Measurements from ENCODE around the gene FRMD4A. TPM values are rescaled to one million over a fixed set of nuclear protein-coding genes. Genes with fewer than 3 reads are reported as not detected.

Gene FRMD4A
- total RNA-seq, 1 donor from 2014 or later, result 20.2 TPM

DNA sequence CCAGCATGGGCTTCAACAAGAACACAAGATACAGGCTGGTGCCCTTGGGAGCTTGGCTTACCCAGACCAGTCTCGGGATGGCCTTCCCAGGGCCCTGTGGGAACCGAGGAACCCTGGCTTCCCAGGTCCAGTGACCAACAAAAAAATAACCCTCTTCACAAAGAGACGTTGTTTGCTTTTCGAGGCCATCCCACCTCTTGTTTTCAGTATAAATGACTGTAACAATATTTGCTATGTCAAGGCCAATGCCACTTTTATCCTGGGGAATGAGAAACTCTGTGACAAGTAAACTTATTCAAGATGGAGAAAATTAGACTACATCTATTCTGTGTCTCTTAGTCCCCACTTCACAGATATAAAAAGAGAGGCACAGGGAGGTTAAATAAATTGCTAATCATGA lies 605.1 kb downstream of the FRMD4A start:
- H3K36me3 Mint-ChIP-seq, result peaks cover 38% of the 10 kb centered on the region
- peaks cover 4% of the 10 kb centered on the region for H3K27me3 Mint-ChIP-seq (ENCODE audit: insufficient read depth, low read depth)
- Histone ChIP-seq H3K9ac (no peak overlapping the region), H3F3A (ENCODE audit: low read depth) (peaks cover 9% of the 10 kb centered on the region), H3K4me3 (no peak overlapping the region), H3K27me3 (no peaks in the 10 kb centered on the region), H3K4me2 (no peak overlapping the region), H3K27ac (no peak overlapping the region), H3K36me3 (no peaks in the 10 kb centered on the region), H3K4me1 (peaks cover 22% of the 10 kb centered on the region), H3K79me2 (ENCODE audit: low read depth) (no peaks in the 10 kb centered on the region), H2AFZ (replicated peaks) (no peak overlapping the region), H4K20me1 (ENCODE audit: low read depth) (no peaks in the 10 kb centered on the region), H3K9me3 (ENCODE audit: low read depth) (no peaks in the 10 kb centered on the region)
- no peak overlapping the region for H3K4me3 Mint-ChIP-seq
- peaks cover 20% of the 10 kb centered on the region for H3K4me1 Mint-ChIP-seq
- no peak overlapping the region for H3K27ac Mint-ChIP-seq
- no peak for DNase-seq (ENCODE audit: low spot score)
- no peaks in the 10 kb centered on the region for H3K9me3 Mint-ChIP-seq
- no peak for TF ChIP-seq EZH2 (IDR thresholded peaks at IDR 0.05)
- TF ChIP-seq, protein P1, sequence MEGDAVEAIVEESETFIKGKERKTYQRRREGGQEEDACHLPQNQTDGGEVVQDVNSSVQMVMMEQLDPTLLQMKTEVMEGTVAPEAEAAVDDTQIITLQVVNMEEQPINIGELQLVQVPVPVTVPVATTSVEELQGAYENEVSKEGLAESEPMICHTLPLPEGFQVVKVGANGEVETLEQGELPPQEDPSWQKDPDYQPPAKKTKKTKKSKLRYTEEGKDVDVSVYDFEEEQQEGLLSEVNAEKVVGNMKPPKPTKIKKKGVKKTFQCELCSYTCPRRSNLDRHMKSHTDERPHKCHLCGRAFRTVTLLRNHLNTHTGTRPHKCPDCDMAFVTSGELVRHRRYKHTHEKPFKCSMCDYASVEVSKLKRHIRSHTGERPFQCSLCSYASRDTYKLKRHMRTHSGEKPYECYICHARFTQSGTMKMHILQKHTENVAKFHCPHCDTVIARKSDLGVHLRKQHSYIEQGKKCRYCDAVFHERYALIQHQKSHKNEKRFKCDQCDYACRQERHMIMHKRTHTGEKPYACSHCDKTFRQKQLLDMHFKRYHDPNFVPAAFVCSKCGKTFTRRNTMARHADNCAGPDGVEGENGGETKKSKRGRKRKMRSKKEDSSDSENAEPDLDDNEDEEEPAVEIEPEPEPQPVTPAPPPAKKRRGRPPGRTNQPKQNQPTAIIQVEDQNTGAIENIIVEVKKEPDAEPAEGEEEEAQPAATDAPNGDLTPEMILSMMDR (IDR thresholded peaks at IDR 0.05), result no peak
- TF ChIP-seq EZH2phosphoT487 (IDR thresholded peaks at IDR 0.05), result no peak

DNA sequence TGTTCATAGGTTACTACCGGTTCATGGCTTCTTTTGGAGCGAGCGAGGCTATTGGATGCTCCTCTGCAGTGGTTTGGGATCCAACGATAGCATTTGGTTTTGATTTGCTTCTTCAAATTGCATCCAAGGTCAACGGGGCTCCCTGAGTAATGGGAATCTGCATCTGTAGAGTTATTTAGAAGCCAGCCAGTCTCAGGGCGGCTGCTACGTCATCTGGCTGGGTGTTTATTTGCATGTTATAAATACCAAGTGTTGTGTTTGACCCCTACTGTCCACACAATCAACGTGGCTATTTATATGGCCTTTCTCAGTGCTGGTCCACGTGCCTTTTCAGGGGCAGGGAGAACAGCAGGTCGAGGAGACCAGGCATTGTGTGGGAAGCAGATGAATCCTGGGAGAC lies 606.2 kb downstream of the FRMD4A start:
- TF ChIP-seq, protein P1 (IDR thresholded peaks at IDR 0.05), result no peak
- no peak for TF ChIP-seq EZH2phosphoT487 (IDR thresholded peaks at IDR 0.05)
- TF ChIP-seq EZH2 (IDR thresholded peaks at IDR 0.05), result no peak
- DNase-seq (ENCODE audit: low spot score), result no peak
- H3K4me1 Mint-ChIP-seq, result peaks cover 9% of the 10 kb centered on the region
- H2AFZ ChIP-seq (replicated peaks), result no peak overlapping the region
- peaks cover 11% of the 10 kb centered on the region for H3K4me1 ChIP-seq
- H3K27ac ChIP-seq, result no peak overlapping the region
- H3K27me3 Mint-ChIP-seq (ENCODE audit: insufficient read depth, low read depth), result peaks cover 4% of the 10 kb centered on the region
- no peak overlapping the region for H3K4me3 ChIP-seq
- no peak overlapping the region for H3K27ac Mint-ChIP-seq
- no peaks in the 10 kb centered on the region for H3K27me3 ChIP-seq
- no peaks in the 10 kb centered on the region for H3K79me2 ChIP-seq (ENCODE audit: low read depth)
- peaks cover 42% of the 10 kb centered on the region for H3K36me3 Mint-ChIP-seq
- no peak overlapping the region for H3K9ac ChIP-seq
- no peak overlapping the region for H3K4me3 Mint-ChIP-seq
- no peak overlapping the region for H3K4me2 ChIP-seq
- no peaks in the 10 kb centered on the region for H3F3A ChIP-seq (ENCODE audit: low read depth)
- no peaks in the 10 kb centered on the region for H3K36me3 ChIP-seq
- H3K9me3 Mint-ChIP-seq, result no peaks in the 10 kb centered on the region
- no peaks in the 10 kb centered on the region for H4K20me1 ChIP-seq (ENCODE audit: low read depth)
- H3K9me3 ChIP-seq (ENCODE audit: low read depth), result no peaks in the 10 kb centered on the region

DNA sequence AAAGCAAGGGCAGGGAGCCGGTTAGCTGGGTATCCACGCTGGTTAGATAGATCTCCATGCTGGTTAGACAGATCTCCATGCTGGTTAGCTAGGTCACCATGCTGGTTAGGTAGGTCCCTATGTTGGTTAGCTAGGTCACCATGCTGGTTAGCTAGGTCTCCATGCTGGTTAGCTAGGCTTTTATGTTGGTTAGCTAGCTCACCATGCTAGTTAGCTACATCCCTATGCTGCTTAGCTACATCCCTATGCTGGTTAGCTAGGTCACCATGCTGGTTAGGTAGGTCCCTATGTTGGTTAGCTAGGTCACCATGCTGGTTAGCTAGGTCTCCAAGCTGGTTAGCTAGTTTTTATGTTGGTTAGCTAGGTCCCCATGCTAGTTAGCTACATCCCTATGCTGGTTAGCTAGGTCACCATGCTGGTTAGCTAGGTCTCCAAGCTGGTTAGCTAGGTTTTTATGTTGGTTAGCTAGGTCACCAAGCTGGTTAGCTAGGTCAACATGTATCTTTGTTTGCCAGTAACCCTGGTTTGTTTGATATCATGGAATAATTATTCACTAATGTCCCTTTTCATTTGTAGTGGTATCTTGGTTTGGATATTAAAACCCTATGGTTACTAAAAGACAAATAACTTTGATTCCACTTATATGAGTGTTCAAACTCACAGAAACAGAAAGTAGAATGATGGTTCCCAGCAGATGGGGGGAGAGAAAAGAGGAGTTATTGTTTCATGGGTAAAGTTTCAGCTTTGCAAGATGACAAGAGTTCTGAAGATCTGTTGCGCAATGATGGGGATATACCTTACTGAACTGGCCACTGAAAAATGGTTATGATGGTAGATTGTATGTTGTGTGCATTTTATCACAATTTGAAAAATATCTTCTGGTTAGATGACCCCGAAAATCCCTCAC lies 607.7 kb downstream of the FRMD4A start:
- H3K36me3 ChIP-seq, result no peaks in the 10 kb centered on the region
- peaks cover 42% of the 10 kb centered on the region for H3K36me3 Mint-ChIP-seq
- H3K9ac ChIP-seq, result no peak overlapping the region
- H3K9me3 ChIP-seq (ENCODE audit: low read depth), result no peaks in the 10 kb centered on the region
- no peaks in the 10 kb centered on the region for H3K27me3 ChIP-seq
- DNase-seq (ENCODE audit: low spot score), result no peak
- no peaks in the 10 kb centered on the region for H3K9me3 Mint-ChIP-seq
- no peak overlapping the region for H2AFZ ChIP-seq (replicated peaks)
- H3K4me1 Mint-ChIP-seq, result peaks cover 4% of the 10 kb centered on the region
- H3K4me3 ChIP-seq, result no peak overlapping the region
- peaks cover 8% of the 10 kb centered on the region for H3K4me1 ChIP-seq
- H3K27ac ChIP-seq, result no peak overlapping the region
- H3K4me3 Mint-ChIP-seq, result no peak overlapping the region
- TF ChIP-seq EZH2phosphoT487 (IDR thresholded peaks at IDR 0.05), result no peak
- TF ChIP-seq EZH2 (IDR thresholded peaks at IDR 0.05), result no peak
- TF ChIP-seq, protein P1 (IDR thresholded peaks at IDR 0.05), result no peak
- H4K20me1 ChIP-seq (ENCODE audit: low read depth), result no peaks in the 10 kb centered on the region
- no peak overlapping the region for H3K27ac Mint-ChIP-seq
- H3K4me2 ChIP-seq, result no peak overlapping the region
- no peaks in the 10 kb centered on the region for H3K79me2 ChIP-seq (ENCODE audit: low read depth)
- H3K27me3 Mint-ChIP-seq (ENCODE audit: insufficient read depth, low read depth), result peaks cover 4% of the 10 kb centered on the region
- no peaks in the 10 kb centered on the region for H3F3A ChIP-seq (ENCODE audit: low read depth)

Data from neural progenitor cell (in vitro differentiated cells).